H9 (cell line): ENCODE measurements around the gene POLQ. TPM values are rescaled to one million over a fixed set of nuclear protein-coding genes. Genes with fewer than 3 reads are reported as not detected.
"Not testable (repeated sequence)": the region's sequence is repeated elsewhere in the genome, so short reads cannot be mapped to it uniquely, and the experiment has no call there.

Experiments used
- DNase-seq: peaks from one replicate; pipeline ENCODE4 v3.0.0-alpha.2; 2017
- H2AFZ ChIP-seq: one replicate; pipeline ENCODE4 v1.6.1; 2013; ENCODE audit warnings: mild to moderate bottlenecking, low read length, control low read depth, moderate library complexity
- H2AK5ac ChIP-seq: 2 replicates; pipeline ENCODE4 v1.6.1; 2013; ENCODE audit warnings: low read length, control low read depth, mixed read lengths; ENCODE audit not compliant: insufficient read length
- H2BK120ac ChIP-seq: one replicate; pipeline ENCODE4 v1.6.1; 2013; ENCODE audit warnings: low read depth, mild to moderate bottlenecking, low read length, control low read depth, inconsistent platforms; ENCODE audit not compliant: poor library complexity, severe bottlenecking
- H2BK12ac ChIP-seq: 2 replicates; pipeline ENCODE4 v1.6.1; 2013; ENCODE audit warnings: low read length, control low read depth, mixed read lengths, low read depth; ENCODE audit not compliant: insufficient read length
- H2BK15ac ChIP-seq: 2 replicates; pipeline ENCODE4 v1.6.1; 2013; ENCODE audit warnings: low read depth, low read length, control low read depth
- H2BK20ac ChIP-seq: one replicate; pipeline ENCODE4 v1.6.1; 2013; ENCODE audit warnings: low read depth, mild to moderate bottlenecking, low read length, control low read depth, inconsistent platforms; ENCODE audit not compliant: poor library complexity, severe bottlenecking
- H2BK5ac ChIP-seq: 2 replicates; pipeline ENCODE4 v1.6.1; 2013; ENCODE audit warnings: low read length, control low read depth, mixed read lengths; ENCODE audit not compliant: insufficient read length
- H3K14ac ChIP-seq: 2 replicates; pipeline ENCODE4 v1.6.1; 2013; ENCODE audit warnings: low read length, control low read depth; ENCODE audit not compliant: insufficient read depth
- H3K18ac ChIP-seq: 2 replicates; pipeline ENCODE4 v1.6.1; 2013; ENCODE audit warnings: low read depth, mild to moderate bottlenecking, mixed read lengths, low read length, control low read depth; ENCODE audit not compliant: insufficient read length
- H3K23ac ChIP-seq: 2 replicates; pipeline ENCODE4 v1.6.1; 2013; ENCODE audit warnings: low read length, control low read depth, mixed read lengths, low read depth; ENCODE audit not compliant: insufficient read length
- H3K23me2 ChIP-seq: 2 replicates; pipeline ENCODE4 v1.6.1; 2013; ENCODE audit warnings: low read depth, mild to moderate bottlenecking, mixed read lengths, low read length, control low read depth; ENCODE audit not compliant: insufficient read length, poor library complexity, severe bottlenecking
- H3K27ac ChIP-seq: 2 replicates; pipeline ENCODE4 v1.5.1; 2013; ENCODE audit warnings: low read length, control low read depth, mixed read lengths, low read depth; ENCODE audit not compliant: insufficient read length
- H3K27me3 ChIP-seq: 2 replicates; pipeline ENCODE4 v1.6.1; 2013; ENCODE audit warnings: low read length, control low read depth, inconsistent platforms; ENCODE audit not compliant: insufficient read depth
- H3K4ac ChIP-seq: 2 replicates; pipeline ENCODE4 v1.6.1; 2013; ENCODE audit warnings: low read depth, mild to moderate bottlenecking, control low read depth, inconsistent platforms, low read length, moderate library complexity
- H3K4me1 ChIP-seq: 2 replicates; pipeline ENCODE4 v1.6.1; 2013; ENCODE audit warnings: low read length, control low read depth, inconsistent platforms; ENCODE audit not compliant: insufficient read depth
- H3K4me2 ChIP-seq: 2 replicates; pipeline ENCODE4 v1.6.1; 2013; ENCODE audit warnings: low read length, control low read depth, mixed read lengths; ENCODE audit not compliant: insufficient read length, insufficient read depth
- H3K56ac ChIP-seq: 2 replicates; pipeline ENCODE4 v1.6.1; 2013; ENCODE audit warnings: low read depth, mild to moderate bottlenecking, mixed read lengths, low read length, control low read depth; ENCODE audit not compliant: insufficient read length
- H3K79me1 ChIP-seq: 2 replicates; pipeline ENCODE4 v1.6.1; 2013; ENCODE audit warnings: low read depth, mild to moderate bottlenecking, moderate library complexity, low read length, control low read depth, inconsistent platforms; ENCODE audit not compliant: insufficient read depth, poor library complexity, severe bottlenecking
- H3K79me2 ChIP-seq: 2 replicates; pipeline ENCODE4 v1.6.1; 2013; ENCODE audit warnings: low read length, control low read depth, inconsistent platforms; ENCODE audit not compliant: insufficient read depth
- H3K9ac ChIP-seq: 2 replicates; pipeline ENCODE4 v1.6.1; 2013; ENCODE audit warnings: low read length, control low read depth, mixed read lengths; ENCODE audit not compliant: insufficient read length; ENCODE audit errors: extremely low read depth
- H3K9me3 ChIP-seq: one replicate; pipeline ENCODE4 v1.6.1; 2013; ENCODE audit warnings: low read depth, low read length, inconsistent platforms; ENCODE audit not compliant: control insufficient read depth
- H3T11ph ChIP-seq: one replicate; pipeline ENCODE4 v1.6.1; 2013; ENCODE audit warnings: mild to moderate bottlenecking, low read length, control low read depth, inconsistent platforms
- H4K20me1 ChIP-seq: one replicate; pipeline ENCODE4 v1.6.1; 2013; ENCODE audit not compliant: control insufficient read depth, insufficient read length, insufficient read depth
- H4K5ac ChIP-seq: 2 replicates; pipeline ENCODE4 v1.6.1; 2013; ENCODE audit warnings: low read depth, mild to moderate bottlenecking, mixed read lengths, low read length, control low read depth; ENCODE audit not compliant: insufficient read length
- H4K8ac ChIP-seq: replicated peaks from 2 replicates; pipeline ENCODE4 v1.6.1; 2013; ENCODE audit warnings: low read length, control low read depth, mixed read lengths, low read depth; ENCODE audit not compliant: insufficient read length
- H4K91ac ChIP-seq: 2 replicates; pipeline ENCODE4 v1.6.1; 2013; ENCODE audit warnings: low read depth, mild to moderate bottlenecking, moderate library complexity, mixed read lengths, low read length, control low read depth; ENCODE audit not compliant: insufficient read length
- H3K27ac Mint-ChIP-seq, 3 experiments: 2 replicates in 2 of 3; 3 replicates in 1 of 3; pipeline ENCODE4 v1.8.0; 2020 to 2021; ENCODE audit warnings: mixed read lengths in 3 of 3, mild to moderate bottlenecking in 1 of 3, moderate library complexity in 1 of 3
- H3K27me3 Mint-ChIP-seq: 2 replicates; pipeline ENCODE4 v1.8.0; 2021; ENCODE audit warnings: low read depth, mild to moderate bottlenecking, moderate library complexity, mixed read lengths
- H3K36me3 Mint-ChIP-seq, 3 experiments: 2 replicates in 2 of 3; 3 replicates in 1 of 3; pipeline ENCODE4 v1.8.0; 2020 to 2021; ENCODE audit warnings: low read depth in 3 of 3, mixed read lengths in 3 of 3; ENCODE audit not compliant: insufficient read depth in 1 of 3
- H3K4me1 Mint-ChIP-seq, 2 experiments: 2 replicates each; pipeline ENCODE4 v1.8.0; 2020; ENCODE audit warnings: mixed read lengths in 2 of 2
- H3K4me3 Mint-ChIP-seq, 2 experiments: 2 replicates in 1 of 2; 3 replicates in 1 of 2; pipeline ENCODE4 v1.8.0; 2020 to 2021; ENCODE audit warnings: mild to moderate bottlenecking in 2 of 2, mixed read lengths in 2 of 2, moderate library complexity in 1 of 2
- H3K9me3 Mint-ChIP-seq, 2 experiments: 2 replicates in 1 of 2; 3 replicates in 1 of 2; pipeline ENCODE4 v1.8.0; 2020; ENCODE audit warnings: mild to moderate bottlenecking in 2 of 2, mixed read lengths in 2 of 2, moderate library complexity in 1 of 2
- CTCF ChIP-seq: fragments of 200-600 bp; sonication (generic); conservative IDR thresholded peaks from 3 replicates; pipeline ENCODE4 v1.8.0; 2021; ENCODE audit warnings: antibody characterized with exemption, mild to moderate bottlenecking
- WGBS: extraction: QIAGEN DNeasy Blood & Tissue Kit; methylation state at CpG from one replicate; pipeline ENCODE4 v1.1.7; 2013; ENCODE audit warnings: missing lambda C conversion rate, low lambda C conversion rate, mixed read lengths; ENCODE audit not compliant: insufficient read length; ENCODE audit errors: extremely low coverage; 5-methylcytosine and 5-hydroxymethylcytosine counted together
- total RNA-seq: library from RNA; stranded (reverse); gene quantifications from 2 replicates; pipeline ENCODE4 v1.2.1, GENCODE V29; 2021

Gene POLQ
- total RNA-seq, 1 experiment from 2014 or later = 15.4 TPM

DNA sequence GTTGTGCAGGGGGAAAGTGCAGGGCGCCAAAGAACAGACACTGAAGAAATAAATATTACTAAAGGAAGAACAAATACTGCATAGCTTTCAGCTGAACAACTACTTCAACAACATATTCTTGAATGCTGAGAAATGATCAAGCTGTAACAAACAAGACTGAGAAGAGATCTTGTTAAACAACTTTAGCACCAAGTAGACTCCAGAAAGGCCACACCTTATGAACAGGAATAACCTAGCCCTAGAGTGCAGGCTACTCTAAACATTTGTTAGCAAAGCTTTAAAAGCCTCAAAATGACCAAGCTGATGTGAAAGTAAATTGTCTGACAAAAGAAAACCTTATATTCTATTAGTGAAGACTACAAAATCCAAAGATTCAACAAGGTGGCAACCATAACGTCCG lies 83.2 kb downstream of the POLQ start:
- no peak overlapping the region for H2BK20ac ChIP-seq
- H2BK5ac ChIP-seq = no peak overlapping the region
- no peaks in the 10 kb centered on the region for H3K9me3 ChIP-seq
- no peak overlapping the region for H3K14ac ChIP-seq
- H3K23me2 ChIP-seq = no peaks in the 10 kb centered on the region
- no peak overlapping the region for H2AFZ ChIP-seq
- H3K27ac Mint-ChIP-seq = peak overlapping the region in 1 of 3 experiments; percentile 24; a peak in 1 of 7 replicates
- H4K8ac ChIP-seq = no peak overlapping the region
- H3K4me3 Mint-ChIP-seq = no peak overlapping the region
- no peak overlapping the region for H2BK12ac ChIP-seq
- H3K4me1 Mint-ChIP-seq = peaks cover 7 to 11% of the 10 kb centered on the region in 2 experiments; a peak in 3 of 4 replicates
- no peak overlapping the region for H3K4me2 ChIP-seq
- H3K23ac ChIP-seq = no peak overlapping the region
- DNase-seq = no peak
- no peaks in the 10 kb centered on the region for H3K27me3 ChIP-seq
- H3K56ac ChIP-seq = no peak overlapping the region
- peaks cover 3 to 4% of the 10 kb centered on the region in 2 experiments; a peak in 1 of 5 replicates for H3K9me3 Mint-ChIP-seq
- H3K9ac ChIP-seq = no peak overlapping the region
- no peaks in the 10 kb centered on the region for H3K4me1 ChIP-seq
- H4K5ac ChIP-seq = no peak overlapping the region
- no peak overlapping the region for H2BK120ac ChIP-seq
- H3K4ac ChIP-seq = no peak overlapping the region
- H3K27me3 Mint-ChIP-seq = no peaks in the 10 kb centered on the region
- no peak overlapping the region for H2AK5ac ChIP-seq
- no peak for TF ChIP-seq CTCF
- no peak overlapping the region for H2BK15ac ChIP-seq
- H3K18ac ChIP-seq = no peak overlapping the region
- no peak overlapping the region for H4K91ac ChIP-seq
- H3K27ac ChIP-seq = no peak overlapping the region
- no peaks in the 10 kb centered on the region for H4K20me1 ChIP-seq
- H3K79me2 ChIP-seq = no peaks in the 10 kb centered on the region
- WGBS = no CpG with 5 or more reads among the region's 3 CpGs
- no peak overlapping the region for H3T11ph ChIP-seq
- H3K36me3 Mint-ChIP-seq = peaks cover 51 to 67% (median 57%) of the 10 kb centered on the region in 3 experiments
- H3K79me1 ChIP-seq = no peaks in the 10 kb centered on the region

DNA sequence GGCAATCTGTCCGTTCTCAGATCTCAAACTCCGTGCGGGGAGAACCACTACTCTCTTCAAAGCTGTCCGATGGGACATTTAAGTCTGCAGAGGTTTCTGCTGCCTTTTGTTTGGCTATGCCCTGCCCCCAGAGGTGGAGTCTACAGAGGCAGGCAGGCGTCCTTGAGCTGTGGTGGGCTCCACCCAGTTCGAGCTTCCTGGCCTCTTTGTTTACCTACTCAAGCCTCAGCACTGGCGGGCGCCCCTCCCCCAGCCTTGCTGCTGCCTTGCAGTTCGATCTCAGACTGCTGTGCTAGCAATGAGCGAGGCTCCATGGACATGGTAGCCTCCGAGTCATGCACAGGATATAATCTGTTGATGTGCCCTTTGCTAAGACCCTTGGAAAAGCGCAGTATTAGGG lies 94.0 kb downstream of the POLQ start:
- peaks cover 16 to 18% of the 10 kb centered on the region in 2 experiments for H3K9me3 Mint-ChIP-seq
- not testable (repeated sequence) for H3K23ac ChIP-seq, H3K27ac ChIP-seq, H3K4me1 ChIP-seq, H2BK20ac ChIP-seq, H3K9me3 ChIP-seq, H2BK120ac ChIP-seq, H4K20me1 ChIP-seq, H4K8ac ChIP-seq, H3T11ph ChIP-seq, DNase-seq, H3K4me2 ChIP-seq, H3K27me3 Mint-ChIP-seq, H3K79me1 ChIP-seq, H3K27me3 ChIP-seq, H3K18ac ChIP-seq, H2AK5ac ChIP-seq, H4K91ac ChIP-seq, H4K5ac ChIP-seq, H3K14ac ChIP-seq, H3K4me3 Mint-ChIP-seq, H2BK12ac ChIP-seq, H2BK5ac ChIP-seq, H3K23me2 ChIP-seq, H2AFZ ChIP-seq, H3K56ac ChIP-seq, H2BK15ac ChIP-seq, H3K79me2 ChIP-seq, H3K9ac ChIP-seq, H3K4ac ChIP-seq
- peak overlapping the region in 2 of 3 experiments; percentile 39 to 59; a peak in 1 of 7 replicates for H3K27ac Mint-ChIP-seq
- no CpG with 5 or more reads among the region's 12 CpGs for WGBS
- peaks cover 60 to 76% (median 71%) of the 10 kb centered on the region in 3 experiments for H3K36me3 Mint-ChIP-seq
- H3K4me1 Mint-ChIP-seq = peaks cover 0 to 13% of the 10 kb centered on the region in 2 experiments; a peak in 2 of 4 replicates
